Activated CD8-positive, alpha-beta memory T cell treated with anti-CD3 and anti-CD28 coated beads, Interleukin-2, amount 50 U/mL, for 4 hours (primary cell): ENCODE data around the gene KEAP1.
"Not testable (repeated sequence)": the region's sequence is repeated elsewhere in the genome, so short reads cannot be mapped to it uniquely, and the experiment has no call there.

ENCODE experiments used
- DNase-seq: peaks from one replicate; pipeline ENCODE4 v3.0.0-alpha.2; 2020

The KEAP1 gene

DNA sequence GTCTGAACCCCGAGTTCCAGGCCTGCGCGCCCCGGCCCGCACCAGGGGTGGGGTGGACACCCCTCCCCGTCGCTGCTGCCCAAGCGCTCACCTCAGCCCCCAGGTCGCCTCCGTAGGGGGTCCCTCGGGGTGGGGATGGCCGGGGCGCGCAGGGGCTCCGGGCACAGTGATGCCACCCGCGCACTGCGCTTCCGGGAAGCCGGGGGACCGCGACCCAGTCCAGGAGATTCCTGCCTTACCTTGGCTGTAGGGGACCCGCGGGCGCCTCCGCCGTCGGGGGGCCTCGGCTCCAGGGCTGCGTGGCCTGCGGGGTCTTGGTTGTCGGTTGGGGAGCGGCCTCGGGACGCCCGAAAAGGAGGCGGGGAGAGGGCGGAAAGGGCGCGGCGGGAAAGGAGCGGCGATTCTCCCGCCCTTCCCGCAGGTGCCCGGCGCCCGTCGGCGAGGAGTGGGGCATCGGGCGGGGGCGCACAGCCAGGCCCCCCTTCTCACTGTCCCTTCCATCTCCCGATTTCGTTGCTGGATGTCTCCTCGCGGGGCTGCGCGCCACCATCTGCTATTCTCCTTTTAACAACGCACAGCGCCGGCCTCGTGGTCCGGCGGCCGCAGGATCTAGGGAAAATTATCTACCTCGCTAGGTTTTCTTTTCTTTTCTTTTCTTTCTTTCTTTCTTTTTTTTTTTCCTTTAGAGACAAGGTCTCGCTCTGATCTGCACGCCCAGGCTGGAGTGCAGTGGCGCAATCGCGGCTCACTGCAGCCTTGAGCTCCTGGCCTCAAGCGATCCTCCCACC, at the start of gene KEAP1:
TSS of gene KEAP1 (minus strand) at position 355 of the 788 bp plus-strand sequence. CDS start 3,323 bp downstream, outside the sequence.
- DNase-seq = no peak

DNA sequence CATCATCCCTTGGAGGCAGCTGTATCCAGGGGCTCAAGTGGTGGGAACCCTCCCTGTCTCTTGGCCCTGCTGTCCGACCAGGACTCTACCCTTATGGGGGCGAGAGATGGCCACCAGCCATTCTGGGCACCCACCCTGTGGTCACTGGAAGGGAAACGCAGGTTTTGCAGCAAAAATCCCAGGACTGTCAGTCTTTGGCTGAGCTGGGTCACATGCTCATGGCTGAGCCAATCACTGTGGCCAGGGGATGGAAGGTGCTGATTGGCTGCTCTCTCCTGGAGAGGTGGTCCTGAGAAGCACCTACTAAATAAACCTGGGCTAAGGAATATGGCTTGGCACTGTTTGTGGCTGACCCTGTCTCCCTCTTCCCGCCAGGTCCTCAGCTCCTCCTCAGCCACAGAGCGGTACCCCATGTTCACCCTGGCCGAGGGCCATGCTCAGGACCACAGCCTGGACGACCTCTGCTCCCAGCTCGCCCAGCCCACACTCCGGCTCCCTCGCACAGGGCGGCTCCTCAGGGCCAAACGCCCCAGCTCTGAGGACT, 49.4 kb upstream of the KEAP1 start:
- DNase-seq = no peak

DNA sequence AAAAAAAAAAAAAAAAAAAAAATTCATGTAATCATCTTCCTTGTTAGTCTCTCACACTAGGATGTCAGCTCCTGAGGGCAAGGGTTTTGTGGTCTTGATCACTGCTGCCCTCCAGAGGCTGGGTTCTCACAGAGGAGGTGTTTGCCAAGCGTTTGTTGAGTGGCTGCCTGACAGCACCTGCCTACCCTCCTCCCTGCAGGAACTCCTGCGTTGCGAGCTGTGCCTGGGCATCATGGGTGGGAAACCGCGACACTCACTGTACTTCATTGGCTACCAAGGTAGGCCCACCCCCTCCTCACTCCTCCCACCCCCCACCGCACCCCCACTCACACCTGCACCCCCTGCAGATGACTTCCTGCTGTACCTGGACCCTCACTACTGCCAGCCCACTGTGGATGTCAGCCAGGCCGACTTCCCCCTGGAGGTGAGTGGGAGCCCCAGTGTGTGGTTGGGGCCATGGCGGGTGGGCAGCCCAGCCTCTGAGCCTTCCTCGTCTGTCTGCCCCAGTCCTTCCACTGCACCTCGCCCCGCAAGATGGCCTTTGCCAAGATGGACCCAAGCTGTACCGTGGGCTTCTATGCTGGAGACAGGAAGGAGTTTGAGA, 48.6 kb upstream of the KEAP1 start:
- DNase-seq = peak; percentile 48

DNA sequence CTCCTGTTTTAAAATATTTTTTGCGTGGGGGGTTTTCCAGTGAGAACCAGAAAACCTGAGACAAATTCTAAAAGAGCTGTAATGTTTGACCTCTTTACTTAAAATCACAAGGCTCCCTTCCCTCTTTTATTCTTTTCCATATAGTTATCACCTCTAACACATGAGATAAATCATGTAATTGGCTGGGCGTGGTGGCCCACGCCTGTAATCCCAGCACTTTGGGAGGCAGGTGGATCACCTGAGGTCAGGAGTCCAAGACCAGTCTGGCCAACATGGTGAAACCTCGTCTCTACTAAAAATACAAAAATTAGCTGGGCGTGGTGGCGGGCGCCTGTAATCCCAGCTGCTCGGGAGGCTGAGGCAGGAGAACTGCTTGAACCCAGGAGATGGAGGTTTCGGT, 47.9 kb upstream of the KEAP1 start:
- DNase-seq = not testable (repeated sequence)

DNA sequence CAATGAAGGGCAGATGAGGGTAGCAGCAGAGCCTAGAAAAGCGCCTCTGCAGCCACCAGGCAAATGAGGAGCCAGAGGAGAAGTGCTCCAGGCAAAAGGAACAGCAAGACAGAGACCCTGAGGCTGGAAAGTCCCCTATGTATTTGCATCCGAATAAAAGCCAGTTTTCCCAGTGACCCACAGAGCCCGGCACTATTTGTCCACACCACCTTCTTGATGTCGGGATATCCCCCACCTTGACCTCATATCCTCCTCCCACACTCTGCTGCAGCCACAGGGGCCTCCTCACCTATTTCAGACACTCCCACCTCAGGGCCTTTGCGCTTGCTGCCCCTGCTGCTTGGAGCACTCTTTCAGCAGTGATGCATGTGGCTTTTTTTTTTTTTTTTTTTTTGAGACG, 47.2 kb upstream of the KEAP1 start:
- no peak for DNase-seq

DNA sequence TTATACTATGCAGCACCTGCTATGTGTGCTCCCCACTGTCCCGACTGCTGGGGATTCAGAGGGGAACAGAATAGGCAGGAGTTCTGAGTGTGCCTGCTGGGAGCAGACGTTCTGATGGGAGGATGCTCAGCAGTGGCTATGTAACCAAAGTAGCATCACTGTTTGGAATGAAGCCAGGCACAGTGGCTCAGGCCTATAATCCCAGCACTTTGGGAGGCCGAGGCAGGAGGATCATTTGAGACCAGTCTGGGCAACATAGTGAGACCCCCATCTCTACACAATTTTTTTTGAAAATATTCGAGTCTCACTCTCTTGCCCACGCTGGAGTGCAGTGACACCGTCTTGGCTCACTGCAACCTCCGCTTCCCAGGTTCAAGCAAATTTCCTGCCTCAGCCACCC, 46.6 kb upstream of the KEAP1 start:
- no peak for DNase-seq

DNA sequence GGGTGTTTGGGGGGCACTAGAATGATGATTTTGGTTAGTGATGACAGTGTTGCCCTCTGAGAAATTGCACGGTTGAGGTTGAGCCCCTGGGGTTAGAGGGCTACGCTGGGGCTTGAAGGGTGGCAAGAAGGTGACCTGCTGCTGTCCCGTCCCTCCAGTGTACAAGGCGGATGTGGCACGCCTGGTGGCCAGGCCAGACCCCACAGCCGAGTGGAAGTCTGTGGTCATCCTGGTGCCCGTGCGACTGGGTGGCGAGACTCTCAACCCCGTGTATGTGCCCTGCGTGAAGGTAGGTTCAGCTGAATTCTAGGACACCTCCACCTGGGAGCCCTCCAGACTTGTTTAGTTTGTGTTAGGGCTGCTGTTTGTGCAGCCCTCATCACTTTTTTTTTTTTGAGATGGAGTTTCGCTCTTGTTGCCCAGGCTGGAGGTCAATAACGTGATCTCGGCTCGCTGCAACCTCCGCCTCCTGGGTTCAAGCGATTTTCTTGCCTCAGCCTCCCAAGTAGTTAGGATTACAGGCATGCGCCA, 45.7 kb upstream of the KEAP1 start:
- DNase-seq = no peak

DNA sequence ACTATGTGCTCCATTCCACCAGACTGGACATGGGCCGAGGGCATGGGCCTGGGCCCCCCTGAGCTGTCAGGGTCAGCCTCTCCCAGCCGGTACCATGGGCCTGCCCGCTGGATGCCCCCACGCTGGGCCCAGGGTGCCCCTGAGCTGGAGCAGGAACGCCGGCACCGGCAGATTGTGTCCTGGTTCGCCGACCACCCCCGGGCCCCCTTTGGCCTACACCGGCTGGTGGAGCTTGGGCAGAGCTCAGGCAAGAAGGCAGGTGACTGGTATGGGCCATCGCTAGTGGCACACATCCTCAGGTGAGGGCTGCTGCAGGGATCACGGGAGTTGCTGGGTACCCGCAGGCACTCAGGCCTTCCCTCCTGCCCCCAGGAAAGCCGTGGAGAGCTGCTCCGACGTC, 43.7 kb upstream of the KEAP1 start:
- DNase-seq = no peak

DNA sequence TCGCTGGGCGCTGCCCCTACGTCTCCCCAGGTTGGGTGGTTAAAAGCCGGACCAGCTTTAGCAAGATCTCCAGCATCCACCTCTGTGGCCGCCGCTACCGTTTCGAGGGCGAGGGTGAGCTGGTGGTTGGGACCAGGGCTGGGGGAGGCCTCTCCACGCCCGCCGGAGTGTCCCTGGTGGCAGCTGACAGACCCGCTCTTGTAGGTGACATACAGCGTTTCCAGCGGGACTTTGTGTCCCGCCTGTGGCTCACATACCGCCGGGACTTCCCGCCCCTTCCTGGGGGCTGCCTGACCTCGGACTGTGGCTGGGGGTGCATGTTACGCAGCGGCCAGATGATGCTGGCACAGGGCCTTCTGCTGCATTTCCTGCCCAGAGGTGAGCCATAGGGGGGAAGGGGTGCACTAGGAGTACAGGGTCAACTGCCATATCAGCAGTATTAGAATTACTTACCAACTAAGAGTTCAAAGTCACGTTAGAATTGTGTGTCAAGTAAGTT, 41.6 kb upstream of the KEAP1 start:
- no peak for DNase-seq

DNA sequence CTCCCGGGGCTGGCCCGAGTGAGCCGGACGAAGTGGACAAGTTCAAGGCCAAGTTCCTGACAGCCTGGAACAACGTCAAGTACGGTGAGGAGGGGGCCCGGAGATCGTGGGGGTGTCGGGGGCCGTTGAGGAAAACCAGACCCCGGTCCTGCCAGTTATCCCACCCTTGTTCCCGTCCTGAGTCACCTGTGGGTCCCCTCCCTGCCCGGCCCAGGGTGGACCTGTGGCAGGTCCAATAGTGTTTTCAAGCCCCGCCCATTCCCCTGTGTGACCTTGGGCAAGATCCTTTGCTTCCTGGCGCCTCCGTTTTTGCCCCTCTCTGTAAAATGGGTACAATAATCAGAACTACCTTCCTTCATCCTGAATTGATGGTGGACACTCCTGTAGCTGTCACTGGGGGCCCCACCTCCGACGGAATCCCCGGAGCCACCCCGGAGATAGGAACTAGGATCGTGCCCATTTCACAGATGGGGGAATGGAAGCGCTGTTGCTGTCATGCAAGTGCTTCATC, 41.1 kb upstream of the KEAP1 start:
- DNase-seq = no peak

DNA sequence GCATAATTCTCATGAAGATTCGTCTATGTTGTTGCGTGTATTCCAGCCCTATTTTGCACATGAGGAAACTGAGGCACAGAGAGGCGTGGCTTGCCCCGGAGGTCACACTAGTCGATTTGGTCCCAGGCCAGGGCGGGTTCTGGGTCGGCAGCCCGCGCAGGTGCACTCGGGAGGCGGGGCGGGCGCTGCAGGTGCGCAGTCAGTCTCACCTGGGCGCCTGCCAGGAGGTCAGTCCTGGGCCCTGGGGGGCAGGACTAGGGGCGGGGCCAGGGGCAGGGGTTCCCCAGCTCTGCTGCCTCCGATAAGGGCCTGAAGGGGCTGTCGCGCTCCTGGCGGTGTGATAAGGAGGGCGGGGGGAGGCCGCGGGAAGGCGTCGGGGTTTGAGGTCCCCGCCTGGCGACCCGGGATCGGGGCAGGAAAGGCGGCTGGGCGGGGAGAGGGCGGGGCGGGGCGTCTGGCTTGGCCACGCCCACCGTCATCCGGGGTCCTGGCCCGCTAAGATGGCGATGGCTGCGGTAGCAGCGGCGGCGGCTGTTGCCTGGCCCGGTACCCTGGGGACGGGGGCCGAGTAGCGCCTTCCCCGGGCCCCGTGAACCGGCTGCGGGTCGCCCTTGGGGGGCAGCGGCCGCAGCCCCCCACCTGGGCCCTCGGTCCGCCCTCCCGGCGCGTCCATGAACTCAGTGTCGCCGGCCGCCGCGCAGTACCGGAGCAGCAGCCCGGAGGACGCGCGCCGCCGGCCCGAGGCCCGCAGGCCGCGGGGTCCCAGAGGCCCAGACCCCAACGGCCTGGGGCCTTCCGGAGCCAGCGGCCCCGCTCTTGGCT, 40.5 kb upstream of the KEAP1 start, which contains the start of gene ATG4D:
TSS of gene ATG4D (plus strand) at position 485 of the 822 bp plus-strand sequence. CDS start at position 672, 187 bp downstream.
- peak; percentile 78 for DNase-seq

DNA sequence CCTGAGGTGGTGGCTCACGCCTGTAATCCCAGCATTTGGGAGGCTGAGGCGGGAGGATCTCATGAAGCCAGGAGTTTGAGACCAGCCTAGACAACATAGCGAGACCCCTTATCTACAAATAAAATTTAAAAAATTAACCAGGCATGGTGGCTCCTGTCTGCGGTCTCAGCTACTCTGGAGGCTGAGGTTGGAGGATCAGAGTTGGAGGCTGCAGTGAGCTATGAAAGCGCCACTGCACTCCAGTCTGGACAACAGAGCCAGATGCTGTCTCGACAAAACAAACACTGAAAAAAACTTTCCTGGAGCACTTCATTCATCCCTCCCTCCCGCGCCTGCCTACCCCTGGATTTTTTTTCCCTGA, 39.9 kb upstream of the KEAP1 start:
- DNase-seq = no peak

DNA sequence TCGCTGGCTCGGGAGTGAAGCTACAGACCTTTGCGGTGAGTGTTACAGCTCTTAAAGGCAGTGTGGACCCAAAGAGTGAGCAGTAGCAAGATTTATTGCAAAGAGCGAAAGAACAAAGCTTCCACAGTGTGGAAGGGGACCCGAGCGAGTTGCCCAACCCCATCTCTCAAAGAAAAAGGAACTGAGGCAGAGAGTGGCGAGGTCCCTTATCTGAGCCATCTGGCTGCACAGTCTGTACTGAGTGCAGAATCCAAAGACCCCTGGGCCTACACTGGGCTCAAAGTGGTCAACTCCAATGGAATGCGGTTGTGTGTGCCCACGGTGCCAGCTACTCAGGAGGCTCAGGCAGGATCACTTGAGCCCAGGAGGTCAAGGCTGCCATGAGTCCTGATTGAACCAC, 35.9 kb upstream of the KEAP1 start:
- not testable (repeated sequence) for DNase-seq

DNA sequence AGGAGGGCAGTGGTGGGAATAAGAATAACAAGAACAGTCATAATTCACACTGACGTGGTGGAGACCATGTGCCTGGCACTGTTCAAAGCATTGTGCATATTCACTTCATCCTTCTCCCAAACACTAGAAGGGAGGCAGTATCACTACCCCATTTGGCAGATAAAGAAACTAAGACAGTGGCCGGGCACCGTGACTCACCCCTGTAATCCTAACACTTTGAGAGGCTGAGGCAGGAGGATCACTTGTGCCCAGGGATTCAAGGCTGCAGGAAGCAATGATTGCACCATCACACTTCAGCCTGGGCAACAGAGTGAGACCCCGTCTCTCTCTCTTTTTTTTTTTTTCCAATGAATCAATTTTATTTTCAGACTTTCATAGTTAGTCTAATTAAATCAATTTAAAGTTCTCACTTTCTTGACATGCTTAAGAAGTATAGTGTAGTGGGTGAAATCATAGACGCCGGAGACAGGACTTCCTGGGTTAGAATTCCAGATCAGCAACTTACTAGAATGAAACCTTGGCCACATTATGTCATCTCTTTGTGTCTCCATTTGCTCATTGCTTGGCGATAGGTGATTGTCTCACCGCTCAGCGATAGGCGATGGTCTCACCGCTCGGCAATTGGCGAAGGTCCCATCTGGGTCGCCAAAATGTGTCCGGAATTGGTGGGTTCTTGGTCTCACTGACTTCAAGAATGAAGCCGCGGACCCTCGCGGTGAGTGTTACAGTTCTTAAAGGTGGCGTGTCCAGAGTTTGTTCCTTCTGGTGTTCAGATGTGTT, 35.2 kb upstream of the KEAP1 start:
- DNase-seq = no peak

DNA sequence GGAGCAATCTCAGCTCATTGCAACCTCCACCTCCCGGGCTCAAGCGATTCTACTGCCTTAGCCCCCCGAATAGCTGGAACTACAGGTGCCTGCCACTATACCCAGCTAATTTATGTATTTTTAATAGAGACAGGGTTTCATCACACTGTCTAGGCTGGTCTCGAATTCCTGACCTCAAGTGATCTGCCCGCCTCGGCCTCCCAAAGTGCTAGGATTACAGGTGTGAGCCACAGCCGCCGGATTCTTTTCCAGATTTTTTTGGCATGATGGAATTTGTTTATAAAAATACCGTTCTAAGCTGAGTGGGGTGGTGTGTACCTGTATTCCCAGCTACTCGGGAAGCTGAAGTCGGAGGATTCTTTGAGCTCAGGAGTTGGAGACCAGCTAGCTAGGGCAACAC, 34.5 kb upstream of the KEAP1 start:
- DNase-seq = no peak

DNA sequence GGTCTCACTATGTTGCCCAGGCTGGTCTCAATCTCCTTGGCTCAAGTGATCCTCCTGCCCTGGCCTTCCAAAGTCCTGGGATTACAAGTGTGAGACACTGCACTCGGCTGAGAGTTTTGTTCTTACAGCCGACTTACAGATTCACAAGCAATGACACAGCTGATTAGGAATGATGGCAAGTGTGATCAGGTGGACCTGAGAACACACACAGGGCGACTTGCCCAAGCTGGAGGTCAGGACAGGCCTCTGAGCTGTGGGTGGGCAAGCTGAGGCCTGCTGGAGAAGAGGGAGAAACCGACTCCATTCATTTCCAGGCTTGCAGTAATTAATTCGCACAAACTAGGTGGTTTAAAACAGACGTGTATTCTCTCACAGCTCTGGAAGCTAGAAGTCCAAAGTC, 32.5 kb upstream of the KEAP1 start:
- no peak for DNase-seq

DNA sequence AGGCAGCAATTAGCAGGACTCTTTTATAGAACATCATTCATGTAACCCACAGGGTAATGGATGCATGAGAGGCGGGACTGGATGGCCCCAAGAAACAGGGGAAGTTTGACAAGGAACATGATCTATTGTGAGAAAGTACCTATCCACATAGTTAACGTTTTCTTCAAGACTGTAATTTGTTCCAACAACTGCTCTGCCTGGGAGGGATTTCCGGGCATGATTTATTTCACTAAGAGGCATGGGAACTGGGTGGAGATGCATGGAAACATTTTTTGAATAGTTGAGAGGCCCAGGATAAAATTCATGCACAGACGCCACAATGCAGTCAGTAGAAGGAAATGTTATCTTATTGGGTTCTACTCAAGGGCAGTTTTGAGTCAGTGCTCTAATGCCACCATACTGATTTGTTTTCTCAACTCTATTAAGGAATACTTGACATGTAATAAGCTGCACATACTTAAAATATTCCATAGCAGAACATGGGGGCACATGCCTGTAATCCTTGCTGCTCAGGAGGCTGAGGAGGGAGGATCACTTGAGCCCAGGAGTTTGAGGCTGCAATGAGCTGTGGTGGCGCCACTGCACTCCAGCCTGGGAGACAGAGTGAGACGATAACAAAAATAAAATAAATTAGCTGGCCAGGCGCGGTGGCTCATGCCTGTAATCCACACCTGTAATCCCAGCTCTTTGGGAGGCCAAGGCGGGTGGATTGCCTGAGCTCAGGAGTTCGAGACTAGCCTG, 30.7 kb upstream of the KEAP1 start:
- DNase-seq = no peak

DNA sequence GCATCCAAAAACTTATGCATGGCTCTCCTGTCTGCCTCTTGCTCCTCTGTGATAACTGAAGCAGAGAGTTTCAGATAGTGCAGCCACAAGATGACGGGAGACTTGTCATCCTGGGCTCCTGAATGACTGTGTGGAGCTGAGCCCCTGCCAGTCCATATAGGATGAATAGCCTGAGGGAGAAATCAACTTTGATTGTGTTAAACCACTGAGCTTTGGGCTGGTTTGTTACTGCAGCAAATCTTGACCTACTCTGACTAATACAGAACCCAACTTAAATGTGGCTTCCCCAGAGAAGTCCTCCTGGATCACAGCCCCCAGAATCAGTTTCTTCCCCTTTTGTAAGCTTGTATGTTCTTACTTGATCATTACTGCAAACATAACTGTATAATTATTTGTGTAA, 29.3 kb upstream of the KEAP1 start:
- DNase-seq = no peak

DNA sequence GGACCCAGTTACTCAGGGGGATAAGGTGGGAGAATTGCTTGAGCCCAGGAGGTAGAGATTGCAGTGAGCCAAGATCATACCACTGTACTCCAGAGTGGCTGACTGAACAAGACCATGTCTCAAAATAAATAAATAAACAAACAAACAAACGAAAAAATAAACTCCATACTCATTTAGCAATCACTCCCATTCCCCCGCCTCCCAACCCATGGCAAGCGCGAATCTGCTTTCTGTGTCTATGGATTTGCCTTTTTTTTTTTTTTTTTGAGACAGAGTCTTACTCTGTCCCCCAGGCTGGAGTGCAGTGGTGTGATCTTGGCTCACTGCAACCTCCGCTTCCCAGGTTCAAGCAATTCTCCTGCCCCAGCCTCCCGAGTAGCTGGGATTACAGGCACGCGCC, 23.7 kb upstream of the KEAP1 start:
- DNase-seq = not testable (repeated sequence)

DNA sequence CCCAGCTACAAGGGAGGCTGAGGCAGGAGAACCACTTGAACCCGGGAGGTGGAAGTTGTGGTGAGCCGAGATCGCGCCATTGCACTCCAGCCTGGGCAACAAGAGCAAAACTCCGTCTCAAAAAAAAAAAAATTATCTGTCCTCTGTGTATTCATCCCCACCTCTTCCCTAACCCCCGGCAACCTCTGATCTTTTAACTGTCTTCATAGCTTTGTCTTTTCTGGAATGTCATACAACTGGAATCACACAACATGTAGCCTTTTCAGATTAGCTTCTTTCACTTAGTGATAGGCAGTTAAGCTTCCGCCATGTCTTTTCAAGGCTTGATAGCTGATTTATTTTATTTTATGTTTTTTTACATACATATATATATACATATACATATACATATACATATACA, 22.5 kb upstream of the KEAP1 start:
- DNase-seq = no peak

DNA sequence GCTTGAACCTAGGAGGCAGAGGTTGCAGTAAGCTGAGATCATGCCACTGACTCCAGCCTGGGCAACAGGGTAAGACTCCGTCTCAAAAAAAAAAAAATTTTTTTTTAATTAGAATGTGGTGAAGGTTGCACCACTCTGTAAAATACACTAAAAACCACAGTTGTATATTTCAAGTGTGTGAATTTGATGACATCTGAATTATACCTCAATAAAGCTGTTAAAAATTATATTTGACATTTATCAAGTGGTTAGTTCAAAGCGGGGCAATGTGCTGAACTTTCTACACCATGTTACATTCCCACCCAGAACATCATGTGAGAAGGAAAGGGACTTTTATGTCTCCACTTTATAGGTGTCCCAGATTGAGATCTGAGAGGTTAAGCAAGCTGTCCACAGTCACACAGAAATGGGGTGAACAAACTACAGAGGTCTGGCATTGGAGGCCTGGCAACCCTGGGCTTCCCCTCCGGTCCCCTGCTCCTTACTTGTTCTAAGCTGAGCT, 20.0 kb upstream of the KEAP1 start:
- no peak for DNase-seq
